ENCODE measurements around the gene SHISA2. TPM values are rescaled to one million over a fixed set of nuclear protein-coding genes. Genes with fewer than 3 reads are reported as not detected.

Gene SHISA2
- total RNA-seq, 1 experiment from 2014 or later, result 8.1 TPM

- Histone ChIP-seq H2BK120ac (ENCODE audit: low read depth, low read length, poor library complexity, severe bottlenecking) (no peak overlapping the region), H4K8ac (replicated peaks; ENCODE audit: insufficient read length, low read depth, low read length) (no peak overlapping the region), H2BK5ac (ENCODE audit: insufficient read length, low read length) (no peak overlapping the region), H2AFZ (ENCODE audit: low read length) (no peak overlapping the region), H3K4ac (ENCODE audit: low read depth, low read length) (no peak overlapping the region), H3K79me2 (ENCODE audit: insufficient read depth, low read length) (no peaks in the 10 kb centered on the region), H3K14ac (ENCODE audit: insufficient read depth, low read length) (no peak overlapping the region), H3K79me1 (ENCODE audit: insufficient read depth, low read depth, low read length, poor library complexity, severe bottlenecking) (no peaks in the 10 kb centered on the region), H3K4me1 (ENCODE audit: insufficient read depth, low read length) (no peaks in the 10 kb centered on the region), H3K9ac (ENCODE audit: extremely low read depth, insufficient read length, low read length) (no peak overlapping the region), H4K5ac (ENCODE audit: insufficient read length, low read depth, low read length) (no peak overlapping the region), H3K4me2 (ENCODE audit: insufficient read depth, insufficient read length, low read length) (no peak overlapping the region), H2BK12ac (ENCODE audit: insufficient read length, low read depth, low read length) (no peak overlapping the region), H2AK5ac (ENCODE audit: insufficient read length, low read length) (no peak overlapping the region), H3K23me2 (ENCODE audit: insufficient read length, low read depth, low read length, poor library complexity, severe bottlenecking) (no peaks in the 10 kb centered on the region), H3K27me3 (ENCODE audit: insufficient read depth, low read length) (no peaks in the 10 kb centered on the region), H3T11ph (ENCODE audit: low read length) (no peak overlapping the region), H3K9me3 (ENCODE audit: control insufficient read depth, low read depth, low read length) (no peaks in the 10 kb centered on the region), H3K23ac (ENCODE audit: insufficient read length, low read depth, low read length) (no peak overlapping the region), H4K91ac (ENCODE audit: insufficient read length, low read depth, low read length) (no peak overlapping the region), H4K20me1 (ENCODE audit: control insufficient read depth, insufficient read depth, insufficient read length) (no peaks in the 10 kb centered on the region), H3K27ac (ENCODE audit: insufficient read length, low read depth, low read length) (no peak overlapping the region), H3K56ac (ENCODE audit: insufficient read length, low read depth, low read length) (no peak overlapping the region), H2BK15ac (ENCODE audit: low read depth, low read length) (no peak overlapping the region), H3K18ac (ENCODE audit: insufficient read length, low read depth, low read length) (no peak overlapping the region), H2BK20ac (ENCODE audit: low read depth, low read length, poor library complexity, severe bottlenecking) (no peak overlapping the region)
- DNase-seq, result no peak
- H3K27me3 Mint-ChIP-seq (ENCODE audit: low read depth), result peaks cover 2% of the 10 kb centered on the region
- no peaks in the 10 kb centered on the region; a peak in 1 of 5 replicates for H3K9me3 Mint-ChIP-seq
- peaks cover 6 to 26% (median 14%) of the 10 kb centered on the region in 3 experiments; a peak in 6 of 7 replicates for H3K36me3 Mint-ChIP-seq (ENCODE audit: insufficient read depth in 1 of 3, low read depth in 3 of 3)
- H3K4me3 Mint-ChIP-seq, result no peak overlapping the region
- no peak for TF ChIP-seq CTCF (conservative IDR thresholded peaks at IDR 0.05)
- no CpG with 5 or more reads among the region's 3 CpGs for WGBS (ENCODE audit: extremely low coverage, insufficient read length, low lambda C conversion rate)
- peaks cover 0 to 8% of the 10 kb centered on the region in 2 experiments; a peak in 3 of 4 replicates for H3K4me1 Mint-ChIP-seq
- H3K27ac Mint-ChIP-seq, result no peak overlapping the region
These were observed 10.4 kb downstream of the SHISA2 start for GRCh38 chr13:26041444-26041843.
